ENCODE measurements around the gene LIPC.
"Not testable (repeated sequence)": the region's sequence is repeated elsewhere in the genome, so short reads cannot be mapped to it uniquely, and the experiment has no call there.

LIPC gene

DNA sequence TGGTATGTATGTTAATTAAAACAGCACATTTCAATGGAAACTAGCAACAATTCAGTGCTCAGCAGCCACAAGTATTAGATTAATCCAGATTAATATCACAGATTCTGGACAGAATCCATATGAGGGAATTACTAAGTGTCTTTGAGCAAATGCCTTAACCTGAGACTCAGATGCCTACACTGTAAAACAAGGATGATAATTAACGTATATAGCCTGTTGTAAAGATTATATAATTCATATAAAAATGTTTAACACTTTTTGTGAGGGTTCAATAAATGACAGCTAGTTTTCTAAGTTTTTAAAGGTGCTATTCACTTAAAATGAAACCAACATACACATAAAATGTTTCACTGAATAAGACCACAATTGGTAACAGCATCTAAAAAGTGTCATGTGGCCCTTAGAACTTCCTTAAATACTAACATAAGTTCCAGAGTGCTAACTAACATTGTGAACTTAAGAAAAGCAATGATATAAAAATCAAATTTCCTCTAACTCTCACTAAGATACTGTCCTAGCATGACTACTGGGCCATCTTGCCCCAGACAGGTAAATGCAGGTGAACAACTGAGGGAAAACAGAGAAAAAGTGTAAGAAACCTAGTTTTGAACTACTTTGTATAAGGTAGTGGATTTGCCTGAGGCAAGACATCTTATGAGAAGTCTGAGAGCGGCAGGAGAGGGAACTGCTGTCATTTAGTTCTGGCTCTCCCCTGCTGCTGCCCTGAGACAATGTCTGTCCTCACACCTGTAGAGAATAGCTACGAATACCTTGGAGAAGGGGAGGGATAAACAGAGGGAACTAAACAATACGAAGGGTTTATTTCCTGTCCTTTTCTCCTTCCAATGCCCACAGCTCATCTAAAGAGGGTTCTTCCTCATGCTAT, 166.4 kb downstream of the LIPC start:
- Histone ChIP-seq H3K9ac (ENCODE audit: low read depth, low read length, poor library complexity) (no peak overlapping the region), H3K27me3 (ENCODE audit: control insufficient read depth in 3 of 3, insufficient read depth in 3 of 3, low read depth in 1 of 3, low read length in 3 of 3) (no peaks in the 10 kb centered on the region), H2AK5ac (ENCODE audit: low read depth, low read length) (no peak overlapping the region), H2BK120ac (ENCODE audit: low read depth, low read length) (no peak overlapping the region), H2AFZ (ENCODE audit: low read length) (no peak overlapping the region), H3K4ac (ENCODE audit: low read length) (no peak overlapping the region), H3K14ac (ENCODE audit: low read length) (no peak overlapping the region), H3K36me3 (replicated peaks in 1 of 2; ENCODE audit: control insufficient read depth in 2 of 2, insufficient read depth in 2 of 2, low read length in 2 of 2) (peaks cover 6 to 87% of the 10 kb centered on the region in 2 donors), H3K23ac (ENCODE audit: low read depth, low read length, poor library complexity) (no peak overlapping the region), H3K27ac (replicated peaks; ENCODE audit: low read length) (no peak overlapping the region), H2BK15ac (ENCODE audit: low read length) (no peak overlapping the region), H4K8ac (ENCODE audit: low read depth, low read length) (no peak overlapping the region), H3K4me1 (ENCODE audit: control insufficient read depth in 2 of 2, insufficient read depth in 1 of 2, low read depth in 1 of 2, low read length in 2 of 2) (no peaks in the 10 kb centered on the region), H2BK5ac (ENCODE audit: low read length) (no peak overlapping the region), H4K91ac (ENCODE audit: low read depth, low read length, poor library complexity) (no peak overlapping the region), H2BK12ac (ENCODE audit: low read length) (no peak overlapping the region), H3K18ac (ENCODE audit: low read length) (no peak overlapping the region), H3K9me3 (replicated peaks in 1 of 2; ENCODE audit: control insufficient read depth in 2 of 2, insufficient read depth in 1 of 2, low read depth in 1 of 2, low read length in 2 of 2) (no peaks in the 10 kb centered on the region), H3K4me3 (ENCODE audit: low read length in 2 of 2) (no peak overlapping the region), H3K4me2 (ENCODE audit: insufficient read depth, low read length, poor library complexity, severe bottlenecking) (no peak overlapping the region), H3K79me1 (ENCODE audit: low read depth, low read length) (no peaks in the 10 kb centered on the region)
- no CpG with 5 or more reads among the region's 4 CpGs for WGBS, 2 donors (ENCODE audit: extremely low coverage in 2 of 2, insufficient read length in 2 of 2, insufficient replicate concordance in 1 of 2)
- no peak for DNase-seq (ENCODE audit: low spot score)

DNA sequence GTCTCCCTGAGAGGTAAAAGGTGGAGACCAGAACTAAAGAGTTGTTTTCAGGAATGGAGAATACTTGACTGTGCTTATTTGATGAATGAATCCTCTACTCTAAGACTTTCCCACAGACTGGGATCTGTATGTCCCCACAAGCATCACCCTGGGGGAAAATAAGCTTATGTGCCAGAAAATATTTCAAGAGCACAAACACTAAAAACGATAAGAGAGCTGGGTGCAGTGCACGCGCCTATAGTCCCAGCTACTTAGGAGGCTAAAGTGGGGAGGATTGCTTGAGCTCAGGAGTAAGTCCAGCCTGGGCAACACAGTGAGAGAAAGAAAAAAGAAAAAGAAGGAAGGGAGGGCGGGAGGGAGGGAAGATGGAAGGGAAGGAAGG, 167.0 kb downstream of the LIPC start:
- H3K23ac ChIP-seq (ENCODE audit: low read depth, low read length, poor library complexity): no peak overlapping the region
- H3K4me2 ChIP-seq (ENCODE audit: insufficient read depth, low read length, poor library complexity, severe bottlenecking): no peak overlapping the region
- H2BK5ac ChIP-seq (ENCODE audit: low read length): no peak overlapping the region
- H3K14ac ChIP-seq (ENCODE audit: low read length): no peak overlapping the region
- H4K8ac ChIP-seq (ENCODE audit: low read depth, low read length): no peak overlapping the region
- H3K9me3 ChIP-seq (replicated peaks in 1 of 2; ENCODE audit: control insufficient read depth in 2 of 2, insufficient read depth in 1 of 2, low read depth in 1 of 2, low read length in 2 of 2): no peaks in the 10 kb centered on the region
- H2AFZ ChIP-seq (ENCODE audit: low read length): no peak overlapping the region
- no peak overlapping the region for H2AK5ac ChIP-seq (ENCODE audit: low read depth, low read length)
- H2BK120ac ChIP-seq (ENCODE audit: low read depth, low read length): no peak overlapping the region
- no peak overlapping the region for H4K91ac ChIP-seq (ENCODE audit: low read depth, low read length, poor library complexity)
- peaks cover 6 to 86% of the 10 kb centered on the region in 2 donors for H3K36me3 ChIP-seq (replicated peaks in 1 of 2; ENCODE audit: control insufficient read depth in 2 of 2, insufficient read depth in 2 of 2, low read length in 2 of 2)
- no peak overlapping the region for H3K4ac ChIP-seq (ENCODE audit: low read length)
- no peak overlapping the region for H3K4me3 ChIP-seq (ENCODE audit: low read length in 2 of 2)
- no peak overlapping the region for H3K9ac ChIP-seq (ENCODE audit: low read depth, low read length, poor library complexity)
- H3K4me1 ChIP-seq (ENCODE audit: control insufficient read depth in 2 of 2, insufficient read depth in 1 of 2, low read depth in 1 of 2, low read length in 2 of 2): no peaks in the 10 kb centered on the region
- no CpG with 5 or more reads among the region's 4 CpGs for WGBS, 2 donors (ENCODE audit: extremely low coverage in 2 of 2, insufficient read length in 2 of 2, insufficient replicate concordance in 1 of 2)
- no peak overlapping the region for H3K18ac ChIP-seq (ENCODE audit: low read length)
- no peak overlapping the region for H2BK15ac ChIP-seq (ENCODE audit: low read length)
- no peaks in the 10 kb centered on the region for H3K79me1 ChIP-seq (ENCODE audit: low read depth, low read length)
- no peak overlapping the region for H3K27ac ChIP-seq (replicated peaks; ENCODE audit: low read length)
- H2BK12ac ChIP-seq (ENCODE audit: low read length): no peak overlapping the region
- H3K27me3 ChIP-seq (ENCODE audit: control insufficient read depth in 3 of 3, insufficient read depth in 3 of 3, low read depth in 1 of 3, low read length in 3 of 3): no peaks in the 10 kb centered on the region
- DNase-seq (ENCODE audit: low spot score): no peak

DNA sequence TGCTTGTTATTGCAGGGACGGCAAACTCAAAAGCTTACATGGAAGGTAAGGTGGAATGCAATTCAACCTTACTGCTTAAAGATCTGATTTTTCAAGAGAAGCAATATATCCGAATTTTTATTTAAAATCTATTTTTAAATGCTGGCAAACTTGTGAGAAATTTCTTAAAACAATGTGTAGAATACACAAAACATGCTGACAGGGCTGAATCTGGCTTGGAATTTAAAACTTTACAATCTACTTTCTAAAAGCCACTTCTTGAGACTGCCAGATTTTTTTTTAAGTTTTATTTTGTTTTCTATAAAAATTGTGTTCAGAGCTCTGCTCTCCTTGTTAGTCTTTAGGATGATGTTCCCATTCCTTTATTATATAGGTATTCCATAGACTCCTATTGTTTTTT, 171.0 kb downstream of the LIPC start:
- H3K4me1 ChIP-seq (ENCODE audit: control insufficient read depth in 2 of 2, insufficient read depth in 1 of 2, low read depth in 1 of 2, low read length in 2 of 2): peaks cover 0 to 1% of the 10 kb centered on the region in 2 donors
- no peak overlapping the region for H3K23ac ChIP-seq (ENCODE audit: low read depth, low read length, poor library complexity)
- H3K36me3 ChIP-seq (replicated peaks in 1 of 2; ENCODE audit: control insufficient read depth in 2 of 2, insufficient read depth in 2 of 2, low read length in 2 of 2): peaks cover 8 to 66% of the 10 kb centered on the region in 2 donors
- H2BK5ac ChIP-seq (ENCODE audit: low read length): no peak overlapping the region
- no peak overlapping the region for H3K4me3 ChIP-seq (ENCODE audit: low read length in 2 of 2)
- no peak overlapping the region for H3K4ac ChIP-seq (ENCODE audit: low read length)
- no peak overlapping the region for H2BK12ac ChIP-seq (ENCODE audit: low read length)
- H2BK120ac ChIP-seq (ENCODE audit: low read depth, low read length): no peak overlapping the region
- no peaks in the 10 kb centered on the region for H3K27me3 ChIP-seq (ENCODE audit: control insufficient read depth in 3 of 3, insufficient read depth in 3 of 3, low read depth in 1 of 3, low read length in 3 of 3)
- H3K79me1 ChIP-seq (ENCODE audit: low read depth, low read length): no peaks in the 10 kb centered on the region
- no peak for DNase-seq (ENCODE audit: low spot score)
- no peak overlapping the region for H2AK5ac ChIP-seq (ENCODE audit: low read depth, low read length)
- H2AFZ ChIP-seq (ENCODE audit: low read length): no peak overlapping the region
- no peak overlapping the region for H4K8ac ChIP-seq (ENCODE audit: low read depth, low read length)
- H3K4me2 ChIP-seq (ENCODE audit: insufficient read depth, low read length, poor library complexity, severe bottlenecking): no peak overlapping the region
- no peak overlapping the region for H3K18ac ChIP-seq (ENCODE audit: low read length)
- H3K14ac ChIP-seq (ENCODE audit: low read length): no peak overlapping the region
- H3K9me3 ChIP-seq (replicated peaks in 1 of 2; ENCODE audit: control insufficient read depth in 2 of 2, insufficient read depth in 1 of 2, low read depth in 1 of 2, low read length in 2 of 2): no peaks in the 10 kb centered on the region
- no peak overlapping the region for H2BK15ac ChIP-seq (ENCODE audit: low read length)
- no CpG with 5 or more reads among the region's 2 CpGs for WGBS, 2 donors (ENCODE audit: extremely low coverage in 2 of 2, insufficient read length in 2 of 2, insufficient replicate concordance in 1 of 2)
- H4K91ac ChIP-seq (ENCODE audit: low read depth, low read length, poor library complexity): no peak overlapping the region
- H3K27ac ChIP-seq (replicated peaks; ENCODE audit: low read length): no peak overlapping the region
- no peak overlapping the region for H3K9ac ChIP-seq (ENCODE audit: low read depth, low read length, poor library complexity)

DNA sequence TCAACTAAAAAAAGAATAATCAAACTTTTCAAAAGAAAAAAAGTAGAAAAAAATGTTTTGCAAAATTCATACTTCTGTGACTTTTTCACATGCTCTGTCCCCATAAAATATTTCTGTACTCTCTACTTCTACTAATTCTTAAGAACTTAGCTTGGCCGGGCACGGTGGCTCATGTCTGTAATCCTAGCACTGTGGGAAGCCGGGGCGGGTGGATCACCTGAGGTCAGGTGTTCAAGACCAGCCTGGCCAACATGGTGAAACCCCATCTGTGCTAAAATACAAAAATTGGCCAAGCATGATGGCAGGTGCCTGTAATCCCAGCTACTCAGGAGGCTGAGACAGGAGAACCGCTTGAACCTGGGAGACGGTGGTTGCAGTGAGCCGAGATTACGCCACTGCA, 172.1 kb downstream of the LIPC start:
- not testable (repeated sequence) for H3K18ac ChIP-seq (ENCODE audit: low read length)

More for the DNA sequence above, 172.1 kb downstream of the LIPC start:
- not testable (repeated sequence) for H4K91ac ChIP-seq (ENCODE audit: low read depth, low read length, poor library complexity); H3K79me1 ChIP-seq (ENCODE audit: low read depth, low read length); H2BK120ac ChIP-seq (ENCODE audit: low read depth, low read length); H4K8ac ChIP-seq (ENCODE audit: low read depth, low read length); H2AFZ ChIP-seq (ENCODE audit: low read length); H3K27me3 ChIP-seq (ENCODE audit: control insufficient read depth in 3 of 3, insufficient read depth in 3 of 3, low read depth in 1 of 3, low read length in 3 of 3); H2AK5ac ChIP-seq (ENCODE audit: low read depth, low read length); H3K9me3 ChIP-seq (replicated peaks in 1 of 2; ENCODE audit: control insufficient read depth in 2 of 2, insufficient read depth in 1 of 2, low read depth in 1 of 2, low read length in 2 of 2); H3K4ac ChIP-seq (ENCODE audit: low read length); H3K4me3 ChIP-seq (ENCODE audit: low read length in 2 of 2); H3K23ac ChIP-seq (ENCODE audit: low read depth, low read length, poor library complexity); H3K9ac ChIP-seq (ENCODE audit: low read depth, low read length, poor library complexity); H3K4me2 ChIP-seq (ENCODE audit: insufficient read depth, low read length, poor library complexity, severe bottlenecking); H2BK15ac ChIP-seq (ENCODE audit: low read length); H2BK5ac ChIP-seq (ENCODE audit: low read length); H2BK12ac ChIP-seq (ENCODE audit: low read length); H3K4me1 ChIP-seq (ENCODE audit: control insufficient read depth in 2 of 2, insufficient read depth in 1 of 2, low read depth in 1 of 2, low read length in 2 of 2); H3K14ac ChIP-seq (ENCODE audit: low read length); H3K27ac ChIP-seq (replicated peaks; ENCODE audit: low read length); DNase-seq (ENCODE audit: low spot score)
- peaks cover 8 to 71% of the 10 kb centered on the region in 2 donors for H3K36me3 ChIP-seq (replicated peaks in 1 of 2; ENCODE audit: control insufficient read depth in 2 of 2, insufficient read depth in 2 of 2, low read length in 2 of 2)
- no CpG with 5 or more reads among the region's 8 CpGs for WGBS, 2 donors (ENCODE audit: extremely low coverage in 2 of 2, insufficient read length in 2 of 2, insufficient replicate concordance in 1 of 2)

Data from neuronal stem cell (in vitro differentiated cells).